Large intestine (tissue), 3 donors: ENCODE measurements around the gene ITGA11. TPM values are rescaled to one million over a fixed set of nuclear protein-coding genes. Genes with fewer than 3 reads are reported as not detected.

Experiments
- DNase-seq, 2 donors: peaks; one replicate each; pipeline versions ENCODE4 v3.0.0 to v3.0.0-alpha.2; 2013
- H3K27ac ChIP-seq: one replicate; pipeline ENCODE4 v1.5.1; 2013; ENCODE audit warnings: low read length
- H3K27me3 ChIP-seq: 2 replicates; pipeline ENCODE4 v1.6.1; 2013; ENCODE audit warnings: low read length; ENCODE audit not compliant: control insufficient read depth, insufficient read depth
- H3K36me3 ChIP-seq: 2 replicates; pipeline ENCODE4 v1.6.1; 2013; ENCODE audit warnings: low read length; ENCODE audit not compliant: control insufficient read depth, insufficient read depth
- H3K4me1 ChIP-seq: one replicate; pipeline ENCODE4 v1.6.1; 2013; ENCODE audit warnings: low read length; ENCODE audit not compliant: control insufficient read depth, insufficient read depth
- H3K4me3 ChIP-seq: one replicate; pipeline ENCODE4 v1.5.1; 2013; ENCODE audit warnings: low read length
- H3K9me3 ChIP-seq: one replicate; pipeline ENCODE4 v1.6.1; 2013; ENCODE audit warnings: mild to moderate bottlenecking, low read depth, low read length, moderate library complexity; ENCODE audit not compliant: control insufficient read depth
- WGBS: methylation state at CpG from one replicate; pipeline ENCODE4 v1.1.5; 2013; ENCODE audit warnings: low lambda C conversion rate; ENCODE audit not compliant: insufficient coverage; 5-methylcytosine and 5-hydroxymethylcytosine counted together
- polyA plus RNA-seq: library from polyadenylated mRNA; unstranded; fragments of 120-200 nt; gene quantifications from one replicate; pipeline ENCODE4 v1.2.1, GENCODE V29; 2013

Gene ITGA11
- polyA plus RNA-seq, 1 donor: 1.8 TPM

DNA sequence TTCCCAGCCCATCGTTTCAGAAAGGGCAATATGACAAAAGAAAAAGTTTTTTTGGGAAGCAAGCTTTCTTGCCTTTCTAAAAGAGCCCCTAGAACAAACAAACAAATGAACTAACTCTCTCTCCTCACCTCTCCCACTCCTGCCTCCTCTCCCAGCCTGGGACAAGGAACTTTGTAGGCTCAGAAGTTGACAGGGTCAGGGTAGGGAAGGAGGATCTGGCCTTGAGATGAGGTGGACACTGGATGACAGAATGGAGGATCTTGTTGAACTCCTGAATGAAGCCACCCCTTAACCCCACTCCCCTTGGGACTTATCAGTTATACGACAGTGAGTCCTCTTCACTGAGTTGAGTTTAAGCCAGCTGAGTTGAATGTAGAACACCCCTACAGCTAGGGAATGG is 1.6 kb upstream of the ITGA11 start:
- Histone ChIP-seq H3K4me3 (no peak overlapping the region), H3K4me1 (peaks cover 11% of the 10 kb centered on the region), H3K27ac (no peak overlapping the region), H3K9me3 (peaks cover 5% of the 10 kb centered on the region), H3K36me3 (no peaks in the 10 kb centered on the region), H3K27me3 (peaks cover 49% of the 10 kb centered on the region)
- no CpG with 5 or more reads among the region's 2 CpGs for WGBS
- DNase-seq: no peak

DNA sequence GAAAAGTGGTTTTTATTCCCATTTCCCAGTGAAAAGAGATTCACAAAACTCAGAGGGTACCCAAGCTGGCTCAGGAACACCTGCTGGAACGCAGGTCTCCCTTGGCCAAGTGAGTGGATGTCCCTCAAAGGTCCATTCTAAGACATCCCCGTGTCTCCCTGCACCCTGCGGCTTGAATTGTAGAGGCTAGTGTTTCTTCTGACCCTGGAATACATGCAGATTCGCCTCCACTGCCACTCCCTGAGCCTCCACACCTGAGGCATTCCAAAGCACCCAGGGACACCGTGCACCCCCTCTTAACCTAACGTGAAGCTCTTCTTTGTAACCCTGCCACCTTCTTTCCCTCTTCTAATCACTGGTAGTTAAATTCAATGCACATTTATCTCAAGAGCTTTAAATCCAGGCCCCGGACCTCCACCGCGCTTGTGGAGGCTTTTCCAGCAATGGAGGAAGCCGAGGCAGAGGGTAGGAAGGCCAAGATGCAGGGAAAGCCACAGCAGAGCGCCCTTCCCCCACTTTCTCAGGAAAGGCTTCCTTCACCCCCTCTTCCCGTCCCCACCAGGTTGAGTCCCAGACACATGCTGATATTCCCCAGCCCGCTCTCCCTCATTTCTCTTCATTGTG is 590 bp upstream of the ITGA11 start:
- Histone ChIP-seq H3K4me3 (peak overlapping the region; percentile 12), H3K27me3 (peaks cover 47% of the 10 kb centered on the region), H3K9me3 (peaks cover 5% of the 10 kb centered on the region), H3K4me1 (peaks cover 11% of the 10 kb centered on the region), H3K36me3 (no peaks in the 10 kb centered on the region), H3K27ac (no peak overlapping the region)
- 100% methylated on average over 2 of the region's 13 CpGs for WGBS
- no peak for DNase-seq

GRCh38 chr15:68431037-68431791 is 749 bp downstream of the ITGA11 start:
- Histone ChIP-seq H3K36me3 (no peaks in the 10 kb centered on the region), H3K27ac (no peak overlapping the region), H3K27me3 (peaks cover 47% of the 10 kb centered on the region), H3K4me3 (peak overlapping the region; percentile 45), H3K9me3 (peaks cover 5% of the 10 kb centered on the region), H3K4me1 (peaks cover 11% of the 10 kb centered on the region)
- DNase-seq: peak in 1 of 2 donors; percentile 39
- no CpG with 5 or more reads among the region's 69 CpGs for WGBS

DNA sequence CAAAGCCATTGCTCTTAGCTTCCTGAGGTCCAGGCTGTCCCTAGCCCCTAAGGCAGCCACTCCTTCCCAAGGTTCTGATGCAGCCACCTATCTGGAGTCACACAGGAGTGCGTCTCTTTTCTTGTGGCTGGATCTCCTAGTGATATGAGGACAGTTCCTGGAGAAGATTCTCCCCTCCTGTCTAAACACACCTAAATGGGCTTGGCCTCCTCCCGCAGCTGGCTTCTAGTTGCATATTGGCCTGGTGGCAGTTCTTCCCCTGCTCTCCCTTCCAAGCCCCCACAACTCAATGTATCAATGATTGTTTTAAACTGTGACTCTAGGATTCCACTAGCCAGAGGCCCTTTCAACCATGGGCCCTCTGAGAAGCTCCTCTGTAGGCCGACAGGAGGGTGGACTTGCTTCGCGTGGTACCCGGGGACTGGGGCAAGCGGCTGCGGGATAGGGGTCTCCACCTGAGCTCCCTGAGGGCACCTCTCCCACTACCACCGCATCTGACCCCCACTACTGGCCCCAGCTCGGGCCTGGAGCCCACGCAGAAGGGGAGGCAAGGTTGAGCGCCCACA is 1.4 kb downstream of the ITGA11 start:
- no peak for DNase-seq
- Histone ChIP-seq H3K4me1 (peaks cover 11% of the 10 kb centered on the region), H3K27ac (no peak overlapping the region), H3K27me3 (peaks cover 47% of the 10 kb centered on the region), H3K4me3 (no peak overlapping the region), H3K9me3 (peaks cover 5% of the 10 kb centered on the region), H3K36me3 (no peaks in the 10 kb centered on the region)
- WGBS: no CpG with 5 or more reads among the region's 12 CpGs

DNA sequence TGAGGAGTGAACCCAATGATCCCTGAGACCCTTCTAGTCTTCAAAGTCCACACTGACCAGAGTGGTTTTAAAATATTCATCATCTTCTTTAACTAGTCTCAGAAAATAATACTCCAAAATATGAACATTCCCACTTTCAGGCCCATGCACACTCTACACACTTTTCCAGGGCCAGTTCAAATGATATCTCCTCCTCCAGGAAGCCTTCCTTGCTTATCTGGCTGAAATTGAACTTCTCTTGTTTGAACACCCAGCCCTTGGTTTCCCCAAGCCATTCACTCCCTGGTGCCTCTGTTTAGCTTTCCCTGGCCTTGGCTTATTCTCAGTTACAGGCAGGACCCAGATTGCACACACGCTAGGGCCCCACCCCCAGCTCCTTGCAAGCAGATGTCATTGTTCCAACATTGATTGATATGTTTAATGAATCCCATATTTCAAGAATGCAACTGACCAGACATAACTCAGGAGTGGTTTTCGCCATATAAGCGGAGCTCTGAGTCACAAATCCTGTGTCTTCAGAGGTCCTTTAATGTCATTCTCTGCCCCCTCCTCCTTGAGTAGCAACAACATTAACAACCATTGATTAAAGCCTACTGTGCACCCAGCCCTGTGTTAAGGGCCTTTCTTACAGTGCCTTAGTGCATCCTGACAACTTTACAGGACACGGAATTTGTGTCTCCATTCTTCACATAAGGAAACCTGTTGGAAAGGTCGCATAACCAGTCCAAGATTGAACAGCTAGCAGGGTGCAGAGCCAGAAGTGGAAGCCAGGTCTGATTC is 2.1 kb downstream of the ITGA11 start:
- no peaks in the 10 kb centered on the region for H3K36me3 ChIP-seq
- H3K4me3 ChIP-seq: no peak overlapping the region
- WGBS: no CpG with 5 or more reads among the region's 5 CpGs
- peaks cover 11% of the 10 kb centered on the region for H3K4me1 ChIP-seq
- no peak for DNase-seq
- H3K27ac ChIP-seq: no peak overlapping the region
- peaks cover 5% of the 10 kb centered on the region for H3K9me3 ChIP-seq
- peaks cover 47% of the 10 kb centered on the region for H3K27me3 ChIP-seq

DNA sequence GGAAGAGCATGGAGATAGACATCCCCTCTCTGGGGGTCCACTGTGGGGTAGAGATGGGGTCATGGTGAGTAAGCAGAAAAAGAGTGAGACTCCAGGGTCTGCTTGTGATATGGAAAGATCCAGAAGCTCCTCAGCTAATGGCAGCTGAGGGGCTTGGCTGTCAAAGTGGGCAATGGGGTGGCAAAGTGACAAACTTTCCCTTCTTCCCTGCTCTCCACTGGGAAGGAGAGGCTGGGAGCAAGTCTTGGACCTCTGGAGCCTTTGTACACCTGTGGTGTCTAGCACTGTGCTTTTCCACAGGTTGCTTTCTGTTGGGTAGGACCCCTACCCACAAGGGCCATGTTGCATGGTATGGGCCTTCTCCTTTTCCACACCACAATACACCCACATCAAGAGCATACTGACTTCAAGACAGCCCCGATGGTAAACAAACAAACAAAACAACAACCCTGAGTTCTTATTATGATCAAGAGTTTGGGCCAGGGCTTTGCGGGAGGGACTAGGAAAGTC is 3.5 kb downstream of the ITGA11 start:
- Histone ChIP-seq H3K27me3 (peaks cover 36% of the 10 kb centered on the region), H3K4me3 (no peak overlapping the region), H3K4me1 (peaks cover 11% of the 10 kb centered on the region), H3K9me3 (peaks cover 5% of the 10 kb centered on the region), H3K36me3 (no peaks in the 10 kb centered on the region), H3K27ac (no peak overlapping the region)
- no peak for DNase-seq
- WGBS: no CpG with 5 or more reads among the region's 2 CpGs

DNA sequence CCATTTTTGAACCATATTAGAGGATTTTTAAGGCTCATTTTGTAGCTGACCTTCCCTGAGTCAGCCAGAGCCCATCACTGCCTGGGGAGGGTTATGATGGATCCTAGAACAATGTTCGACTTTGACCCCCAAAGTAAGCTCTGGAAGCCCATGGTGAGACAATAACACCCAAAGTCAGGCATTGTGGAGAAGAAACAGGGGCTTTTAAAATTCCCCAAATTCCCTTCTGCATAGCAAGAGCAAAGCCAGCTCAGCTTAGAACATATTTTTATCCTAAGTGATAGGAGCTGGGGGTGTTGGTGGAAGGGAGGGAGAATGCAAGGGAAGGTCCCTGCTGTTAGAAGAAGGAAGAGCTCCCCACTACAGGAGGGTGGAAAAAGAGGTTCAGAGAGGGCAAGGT is 4.0 kb downstream of the ITGA11 start:
- Histone ChIP-seq H3K27me3 (peaks cover 31% of the 10 kb centered on the region), H3K4me1 (peaks cover 11% of the 10 kb centered on the region), H3K36me3 (no peaks in the 10 kb centered on the region), H3K27ac (no peak overlapping the region), H3K9me3 (peaks cover 5% of the 10 kb centered on the region), H3K4me3 (no peak overlapping the region)
- no CpG with 5 or more reads among the region's 1 CpG for WGBS
- no peak for DNase-seq

DNA sequence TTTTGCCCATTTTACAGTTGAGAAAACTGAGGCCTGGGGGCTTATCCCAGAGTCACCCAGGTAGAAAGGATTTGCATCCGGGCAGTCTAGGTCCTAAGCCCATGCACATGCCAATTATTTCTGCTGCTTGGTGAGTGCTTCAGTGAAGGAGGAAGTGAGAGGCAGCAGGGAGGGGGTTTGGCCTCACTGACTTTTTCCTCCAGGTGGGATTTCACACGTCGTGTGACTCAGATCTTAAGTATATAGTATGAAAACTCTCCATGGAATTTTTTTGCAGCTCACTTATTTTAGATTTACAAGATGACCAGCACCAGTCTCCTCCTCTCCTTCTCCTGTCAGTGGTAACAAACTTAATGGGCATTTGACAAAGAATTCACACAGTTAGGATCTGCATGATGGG is 4.6 kb downstream of the ITGA11 start:
- peaks cover 5% of the 10 kb centered on the region for H3K9me3 ChIP-seq
- H3K4me1 ChIP-seq: peaks cover 9% of the 10 kb centered on the region
- no peaks in the 10 kb centered on the region for H3K36me3 ChIP-seq
- H3K4me3 ChIP-seq: no peak overlapping the region
- no peak overlapping the region for H3K27ac ChIP-seq
- peaks cover 25% of the 10 kb centered on the region for H3K27me3 ChIP-seq
- 50% methylated on average over 2 of the region's 3 CpGs for WGBS
- no peak for DNase-seq

- no peaks in the 10 kb centered on the region for H3K9me3 ChIP-seq
- no peak overlapping the region for H3K27ac ChIP-seq
- no peaks in the 10 kb centered on the region for H3K4me1 ChIP-seq
- no peaks in the 10 kb centered on the region for H3K36me3 ChIP-seq
- peaks cover 14% of the 10 kb centered on the region for H3K27me3 ChIP-seq
- H3K4me3 ChIP-seq: no peak overlapping the region
- no peak for DNase-seq
- no CpG with 5 or more reads among the region's 6 CpGs for WGBS
Measured at GRCh38 chr15:68426116-68426515, 5.8 kb downstream of the ITGA11 start.

DNA sequence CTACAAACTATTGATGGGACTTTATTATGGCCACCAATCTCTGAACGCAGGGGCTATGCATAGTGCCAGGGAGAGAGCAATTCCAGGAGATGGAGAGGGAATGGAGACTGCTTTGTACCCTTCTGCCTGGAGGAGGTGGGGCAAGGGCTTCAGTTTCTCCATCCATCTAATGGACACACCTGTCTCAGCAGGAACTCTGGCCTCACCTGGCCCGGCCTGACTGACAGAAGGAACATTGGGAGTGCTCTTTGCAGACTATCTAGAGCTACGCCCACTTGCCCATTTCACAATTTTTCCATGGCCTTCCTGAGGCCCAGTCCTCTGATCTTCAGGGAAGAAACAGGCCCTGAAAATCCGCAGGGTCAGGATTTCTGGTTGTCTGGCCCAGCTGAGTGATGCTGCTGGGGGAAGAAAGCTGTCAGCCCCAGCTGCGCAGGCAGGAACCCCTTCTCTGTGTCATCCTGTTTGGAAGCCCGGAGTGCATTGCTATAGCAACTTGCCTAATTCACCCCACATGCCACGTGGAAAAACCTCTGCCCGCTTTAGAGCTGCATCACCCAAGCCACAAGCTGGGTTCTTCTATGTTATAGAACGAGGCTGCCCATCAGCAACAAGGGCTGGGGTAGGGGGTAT is 6.4 kb downstream of the ITGA11 start:
- Histone ChIP-seq H3K27me3 (peaks cover 8% of the 10 kb centered on the region), H3K9me3 (no peaks in the 10 kb centered on the region), H3K4me3 (no peak overlapping the region), H3K36me3 (no peaks in the 10 kb centered on the region), H3K4me1 (peaks cover 3% of the 10 kb centered on the region), H3K27ac (no peak overlapping the region)
- peak in 1 of 2 donors; percentile 44 for DNase-seq
- WGBS: no CpG with 5 or more reads among the region's 9 CpGs
